Activated naive CD4-positive, alpha-beta T cell treated with anti-CD3 and anti-CD28 coated beads, Interleukin-2, amount 10 ng/mL, durations not matched to agents 7 days and 5 days (primary cell): Measurements from ENCODE around the gene IGBP1.
"Not testable (repeated sequence)": the region's sequence is repeated elsewhere in the genome, so short reads cannot be mapped to it uniquely, and the experiment has no call there.

Source experiments
- CTCF ChIA-PET: fragments of 350-600 bp; sonication (Branson Sonifier 250); formaldehyde crosslinking; loops from one replicate; lab custom pipeline; 2021; ENCODE audit warnings: antibody characterized with exemption; lab: Charles Lee
- DNase-seq: peaks from one replicate; pipeline ENCODE4 v3.0.0-alpha.2; 2020
- H3K27ac Mint-ChIP-seq: one replicate; pipeline ENCODE4 v1.8.0; 2021; ENCODE audit warnings: mild to moderate bottlenecking, moderate library complexity, mixed read lengths
- H3K27me3 Mint-ChIP-seq: one replicate; pipeline ENCODE4 v1.8.0; 2021; ENCODE audit warnings: mild to moderate bottlenecking, mixed read lengths
- H3K36me3 Mint-ChIP-seq: one replicate; pipeline ENCODE4 v1.8.0; 2021; ENCODE audit warnings: mixed read lengths
- H3K4me1 Mint-ChIP-seq: one replicate; pipeline ENCODE4 v1.8.0; 2021; ENCODE audit warnings: mixed read lengths
- H3K4me3 Mint-ChIP-seq: one replicate; pipeline ENCODE4 v1.8.0; 2021; ENCODE audit warnings: mild to moderate bottlenecking, moderate library complexity, mixed read lengths
- H3K9me3 Mint-ChIP-seq: one replicate; pipeline ENCODE4 v1.8.0; 2021; ENCODE audit warnings: mixed read lengths

The IGBP1 gene

GRCh38 chrX:70175338-70175737 lies 42.1 kb downstream of the IGBP1 start:
- CTCF ChIA-PET, result no interaction called here
- H3K4me1 Mint-ChIP-seq, result peaks cover 8% of the 10 kb centered on the region
- no peaks in the 10 kb centered on the region for H3K36me3 Mint-ChIP-seq
- DNase-seq, result no peak
- no peaks in the 10 kb centered on the region for H3K9me3 Mint-ChIP-seq
- no peak overlapping the region for H3K27ac Mint-ChIP-seq
- H3K27me3 Mint-ChIP-seq, result no peaks in the 10 kb centered on the region
- no peak overlapping the region for H3K4me3 Mint-ChIP-seq

- Mint-ChIP-seq H3K9me3 (no peaks in the 10 kb centered on the region), H3K4me3 (no peak within 1 kb of the TSS), H3K4me1 (peaks cover 8% of the 10 kb centered on the region), H3K36me3 (no peaks in the 10 kb centered on the region), H3K27ac (no peak within 1 kb of the TSS), H3K27me3 (no peaks in the 10 kb centered on the region)
- CTCF ChIA-PET, result no interaction called here
- no peak for DNase-seq
Measured at GRCh38 chrX:70176938-70177533, 43.8 kb downstream of the IGBP1 start, which contains the start of gene DGAT2L6. TSS of gene DGAT2L6 (plus strand) at chrX:70177483. CDS start at chrX:70177583, 100 bp downstream.

- Mint-ChIP-seq H3K4me1 (no peaks in the 10 kb centered on the region), H3K4me3 (no peak overlapping the region), H3K9me3 (no peaks in the 10 kb centered on the region), H3K27me3 (peaks cover 6% of the 10 kb centered on the region), H3K36me3 (no peaks in the 10 kb centered on the region), H3K27ac (no peak overlapping the region)
- no peak for DNase-seq
- CTCF ChIA-PET, result no interaction called here
Measured at GRCh38 chrX:70183091-70183490, 49.8 kb downstream of the IGBP1 start.

GRCh38 chrX:70190225-70190624 lies 57.0 kb downstream of the IGBP1 start:
- no peaks in the 10 kb centered on the region for H3K9me3 Mint-ChIP-seq
- no peak overlapping the region for H3K27ac Mint-ChIP-seq
- H3K4me3 Mint-ChIP-seq, result no peak overlapping the region
- no peak for DNase-seq
- H3K27me3 Mint-ChIP-seq, result peaks cover 7% of the 10 kb centered on the region
- CTCF ChIA-PET, result no interaction called here
- no peaks in the 10 kb centered on the region for H3K4me1 Mint-ChIP-seq
- H3K36me3 Mint-ChIP-seq, result no peaks in the 10 kb centered on the region

GRCh38 chrX:70196961-70197720 lies 63.9 kb downstream of the IGBP1 start:
- peak; percentile 68 for DNase-seq
- Mint-ChIP-seq H3K27ac (no peak overlapping the region), H3K4me1 (peaks cover 4% of the 10 kb centered on the region), H3K4me3 (no peak overlapping the region), H3K36me3 (no peaks in the 10 kb centered on the region), H3K9me3 (no peaks in the 10 kb centered on the region), H3K27me3 (peaks cover 10% of the 10 kb centered on the region)
- CTCF ChIA-PET, result interaction anchor here (0.7 to 0.9 kb wide), 2 partner anchors 23 to 31 kb away, joined by 4 read pairs; no protein-coding TSS in a partner anchor

- no peaks in the 10 kb centered on the region for H3K36me3 Mint-ChIP-seq
- CTCF ChIA-PET, result no interaction called here
- H3K27ac Mint-ChIP-seq, result no peak overlapping the region
- H3K4me1 Mint-ChIP-seq, result peaks cover 4% of the 10 kb centered on the region
- H3K27me3 Mint-ChIP-seq, result peaks cover 4% of the 10 kb centered on the region
- no peaks in the 10 kb centered on the region for H3K9me3 Mint-ChIP-seq
- no peak overlapping the region for H3K4me3 Mint-ChIP-seq
- no peak for DNase-seq
Measured at GRCh38 chrX:70201732-70202131, 68.5 kb downstream of the IGBP1 start.

GRCh38 chrX:70208479-70208878 lies 75.2 kb downstream of the IGBP1 start:
- Mint-ChIP-seq H3K27ac (no peak overlapping the region), H3K27me3 (no peaks in the 10 kb centered on the region), H3K4me3 (no peak overlapping the region), H3K9me3 (peaks cover 2% of the 10 kb centered on the region), H3K4me1 (no peaks in the 10 kb centered on the region), H3K36me3 (no peaks in the 10 kb centered on the region)
- DNase-seq, result no peak
- CTCF ChIA-PET, result no interaction called here

- H3K4me1 Mint-ChIP-seq, CTCF ChIA-PET, H3K36me3 Mint-ChIP-seq, H3K27ac Mint-ChIP-seq, H3K9me3 Mint-ChIP-seq, H3K27me3 Mint-ChIP-seq, H3K4me3 Mint-ChIP-seq, DNase-seq: not testable (repeated sequence)
Measured at GRCh38 chrX:70209570-70209969, 76.3 kb downstream of the IGBP1 start.
